ENCODE data around the gene ZDHHC12.
A peak's percentile ranks its signal among the peaks of the same experiment; 100 is the strongest.

The ZDHHC12 gene

DNA sequence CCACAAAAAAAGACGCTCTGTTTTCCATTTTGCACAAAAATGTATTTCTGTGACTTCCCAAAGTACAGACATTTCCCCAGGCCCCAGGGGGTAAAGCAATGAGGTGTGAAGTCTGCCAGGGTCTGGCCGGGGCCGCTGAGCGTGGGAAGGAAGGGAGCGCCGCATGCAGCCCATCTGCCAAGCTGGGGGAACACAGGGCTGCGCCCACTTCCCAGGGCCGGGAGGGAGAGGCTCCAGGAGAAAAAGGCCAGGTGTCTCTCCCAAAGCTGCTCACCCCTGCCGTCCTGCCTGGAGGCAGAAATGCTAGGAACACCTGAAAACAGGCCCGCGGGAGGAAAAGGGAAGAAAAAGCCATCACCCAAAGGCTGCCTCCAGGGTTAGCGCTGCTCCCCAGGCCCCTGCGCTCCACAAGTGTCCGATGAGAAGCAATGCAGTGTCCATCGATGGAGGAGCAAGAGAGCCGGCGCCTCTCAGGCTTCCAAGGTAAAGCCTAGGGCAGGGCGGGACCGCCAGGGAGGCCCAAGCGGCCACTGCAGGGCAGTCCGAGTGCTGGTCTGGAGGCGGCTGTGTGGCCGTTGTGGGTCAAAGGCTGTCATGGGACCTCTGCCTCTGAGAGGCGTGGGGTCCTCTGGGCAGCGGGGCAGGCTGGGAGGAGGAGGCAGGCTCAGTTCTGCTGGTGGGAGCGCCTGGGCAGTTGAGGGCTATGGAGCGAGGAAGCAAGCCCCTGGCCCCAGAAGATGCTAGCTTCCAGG, 6.0 kb upstream of the ZDHHC12 start:
- no peak for DNase-seq

- DNase-seq = no peak
Observed at GRCh38 chr9:128729302-128729701, 5.4 kb upstream of the ZDHHC12 start.

DNA sequence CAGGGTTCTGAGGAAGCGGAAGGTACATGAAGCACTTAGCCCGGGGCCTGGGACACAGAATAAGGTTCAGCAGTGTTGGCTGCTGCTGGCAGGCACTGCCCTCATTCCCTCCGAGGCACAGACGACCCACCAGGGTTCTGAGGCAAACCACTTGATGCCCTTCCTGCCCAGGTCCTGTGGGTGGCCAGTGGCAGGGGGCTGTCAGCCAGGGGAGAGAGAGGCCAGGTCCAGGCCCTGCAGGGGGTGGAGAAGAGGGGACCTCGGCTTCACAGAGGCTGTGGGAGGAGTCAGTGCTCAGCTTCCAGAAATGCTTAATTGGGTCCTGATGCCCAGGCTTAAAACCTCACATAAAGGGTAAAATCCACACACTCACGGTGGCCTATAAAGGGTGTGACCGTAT, 4.4 kb upstream of the ZDHHC12 start:
- no peak for DNase-seq

- DNase-seq = peak in 1 of 6 experiments; percentile 48
Observed at GRCh38 chr9:128727640-128728248, 3.8 kb upstream of the ZDHHC12 start.

- peak in 3 of 6 experiments; percentile 17 to 46 (median 24) for DNase-seq
Observed at GRCh38 chr9:128724744-128725211, 851 bp upstream of the ZDHHC12 start.

DNA sequence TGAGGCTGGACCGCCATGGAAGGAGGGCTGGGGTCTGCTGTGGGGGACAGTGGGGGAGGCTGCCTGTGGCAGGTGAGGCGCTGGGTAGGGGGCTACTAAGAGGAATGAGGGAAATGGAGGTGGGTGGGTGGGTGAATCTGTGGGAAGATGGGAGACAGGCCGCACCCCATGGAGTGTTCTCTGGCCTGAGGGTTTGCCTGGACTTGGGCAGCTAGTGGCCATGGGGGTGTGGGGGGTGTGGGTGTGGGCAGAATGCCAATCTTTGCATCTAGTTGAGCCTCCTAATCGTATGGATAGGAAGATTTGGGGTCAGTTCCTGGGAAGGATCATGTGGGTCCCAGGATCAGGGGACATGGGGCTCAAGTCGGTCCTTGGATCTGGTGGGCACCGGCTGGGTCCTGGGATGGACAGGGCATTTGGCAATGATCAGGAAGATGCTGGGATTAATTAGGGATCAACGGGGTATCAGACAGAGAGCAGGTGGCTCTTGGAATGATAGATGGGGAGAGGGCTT, 518 bp downstream of the ZDHHC12 start:
- peak in 1 of 6 experiments; percentile 24 for DNase-seq

- DNase-seq = no peak
Observed at GRCh38 chr9:128722380-128723351, 1.3 kb downstream of the ZDHHC12 start.

DNA sequence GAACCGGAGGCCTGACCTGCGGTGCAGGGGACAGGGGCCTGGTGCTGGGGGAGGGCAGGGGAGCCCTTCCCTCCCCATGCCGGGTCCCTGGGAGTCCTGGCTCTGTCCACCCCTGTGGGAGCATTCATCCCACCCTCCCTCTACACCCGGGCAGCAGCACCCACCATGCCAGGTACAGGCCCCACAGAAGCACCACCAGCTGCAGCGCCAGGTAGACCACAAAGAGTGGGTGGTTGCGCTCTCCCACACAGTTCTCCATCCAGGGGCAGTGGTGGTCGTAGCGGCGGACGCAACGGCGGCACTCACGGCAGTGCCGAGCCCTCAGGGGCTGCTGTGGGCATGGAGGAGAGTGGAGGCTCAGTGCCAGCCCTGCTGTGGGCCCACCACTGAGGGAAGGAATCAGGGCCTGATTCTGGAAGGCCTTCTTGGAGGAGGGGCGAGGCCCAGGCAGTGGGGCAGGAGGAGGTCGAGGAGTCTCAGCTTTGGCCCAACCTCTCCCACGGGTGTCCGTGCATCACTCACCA, 2.4 kb downstream of the ZDHHC12 start:
- DNase-seq = no peak

DNA sequence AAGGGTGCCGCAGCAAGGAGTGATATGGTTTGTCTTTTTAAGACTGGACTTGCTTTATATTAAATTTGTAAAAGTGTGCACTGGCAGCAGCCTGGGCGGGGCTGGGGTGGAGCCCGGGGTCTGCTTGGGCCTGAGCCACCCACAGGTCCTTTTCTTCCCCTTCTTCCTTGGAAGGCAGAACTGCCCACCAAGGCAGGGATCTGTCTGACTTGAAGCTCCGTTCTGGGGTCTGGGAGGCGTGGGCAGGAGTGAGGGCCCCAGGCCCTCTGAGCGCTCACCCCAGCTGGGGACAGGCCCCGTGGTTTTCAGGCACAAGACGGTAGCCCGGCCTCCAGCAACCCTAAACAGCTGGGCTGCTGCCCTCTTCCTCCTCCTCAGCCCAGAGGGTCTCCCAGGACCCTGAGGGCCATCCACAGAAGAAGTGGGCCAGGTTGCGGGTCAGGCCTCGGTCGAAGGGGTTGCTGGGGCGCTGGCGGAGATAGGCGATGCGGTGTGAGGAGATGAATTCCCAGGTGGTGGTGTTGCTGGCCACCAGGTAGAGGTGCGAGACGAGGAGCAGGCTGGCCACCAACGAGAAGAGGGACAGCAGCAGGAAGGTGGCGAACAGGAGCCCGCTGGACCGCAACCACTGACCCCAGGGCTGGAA, 3.0 kb downstream of the ZDHHC12 start:
- DNase-seq = no peak

DNA sequence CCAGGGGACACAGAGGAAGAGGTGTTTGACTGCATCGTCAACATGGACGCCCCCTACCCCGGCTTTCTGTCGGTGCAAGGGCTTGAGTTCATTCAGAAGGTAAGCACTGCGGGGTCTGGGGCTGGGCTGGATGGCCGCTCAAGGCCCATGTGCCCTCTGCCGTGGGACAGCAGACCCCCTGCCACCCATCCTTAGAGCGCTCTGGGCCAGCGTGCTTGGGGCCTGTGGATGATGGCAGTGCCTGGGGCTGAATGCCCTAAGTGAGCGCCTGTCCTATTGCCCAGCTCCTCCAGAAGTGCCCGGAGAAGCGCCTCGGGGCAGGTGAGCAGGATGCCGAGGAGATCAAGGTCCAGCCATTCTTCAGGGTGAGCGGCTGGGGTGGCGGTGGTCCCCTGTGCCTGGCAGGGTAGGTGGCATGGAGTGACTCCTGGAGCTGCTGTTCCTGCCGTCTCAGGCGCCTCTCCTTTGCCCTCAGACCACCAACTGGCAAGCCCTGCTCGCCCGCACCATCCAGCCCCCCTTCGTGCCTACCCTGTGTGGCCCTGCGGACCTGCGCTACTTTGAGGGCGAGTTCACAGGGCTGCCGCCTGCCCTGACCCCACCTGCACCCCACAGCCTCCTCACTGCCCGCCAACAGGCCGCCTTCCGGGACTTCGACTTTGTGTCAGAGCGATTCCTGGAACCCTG, 3.9 kb downstream of the ZDHHC12 start:
- no peak for DNase-seq

DNA sequence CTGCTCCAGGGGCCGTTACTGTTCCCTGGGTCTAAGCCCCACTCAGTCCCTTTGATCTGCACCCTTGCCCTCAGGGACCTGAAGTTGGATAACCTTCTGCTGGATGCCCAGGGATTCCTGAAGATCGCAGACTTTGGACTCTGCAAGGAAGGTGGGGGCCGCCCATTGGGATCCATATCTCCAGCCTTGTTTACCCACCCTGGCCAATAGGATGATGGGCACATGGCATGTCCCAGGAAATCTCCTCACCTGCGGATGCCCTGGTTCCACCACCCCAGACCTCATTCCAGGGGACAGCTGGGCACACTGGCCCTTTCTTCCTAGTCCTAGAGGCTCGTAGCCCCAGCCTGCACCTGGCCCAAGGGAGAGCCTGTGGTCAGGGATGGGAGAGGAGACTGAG, 5.5 kb downstream of the ZDHHC12 start:
- no peak for DNase-seq

- DNase-seq = no peak
Observed at GRCh38 chr9:128718047-128718446, 5.9 kb downstream of the ZDHHC12 start.

GRCh38 chr9:128716581-128717254, 7.2 kb downstream of the ZDHHC12 start:
- no peak for DNase-seq

GRCh38 chr9:128715436-128715750, 8.5 kb downstream of the ZDHHC12 start:
- no peak for DNase-seq

DNA sequence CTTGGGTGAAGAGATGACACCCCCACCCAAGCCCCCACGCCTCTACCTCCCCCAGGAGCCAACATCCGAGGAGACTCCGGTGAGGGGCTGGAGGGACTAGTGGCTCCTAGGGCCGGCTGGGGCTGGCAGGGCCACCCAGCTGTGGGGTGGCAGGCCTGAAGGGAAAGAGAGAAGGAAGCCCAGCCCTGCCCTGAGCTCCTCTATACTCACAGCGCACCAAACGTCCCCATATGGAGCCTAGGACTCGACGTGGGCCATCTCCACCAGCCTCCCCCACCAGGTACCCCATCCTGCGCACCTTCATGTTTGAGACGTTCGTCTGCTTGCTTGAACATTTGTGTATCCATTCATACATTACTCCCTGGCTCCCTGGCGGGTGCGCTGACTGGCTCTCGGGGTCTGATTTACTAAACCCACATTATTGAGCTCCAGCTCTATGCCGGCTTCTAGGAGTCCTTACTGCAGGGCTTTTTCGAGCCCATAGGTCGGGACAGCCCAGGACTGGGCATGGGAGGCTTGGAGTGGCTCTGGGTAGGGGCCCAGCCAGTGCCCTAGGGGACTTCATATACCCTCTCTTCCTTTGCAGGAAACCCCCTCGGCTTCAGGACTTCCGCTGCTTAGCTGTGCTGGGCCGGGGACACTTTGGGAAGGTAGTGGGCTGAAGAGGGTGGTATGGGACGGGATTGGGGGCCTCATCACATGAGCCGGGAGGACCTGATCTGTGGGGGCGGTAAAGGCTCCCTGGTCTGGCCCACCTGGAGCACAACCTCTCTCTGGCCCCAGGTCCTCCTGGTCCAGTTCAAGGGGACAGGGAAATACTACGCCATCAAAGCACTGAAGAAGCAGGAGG, 9.1 kb downstream of the ZDHHC12 start:
- no peak for DNase-seq

DNA sequence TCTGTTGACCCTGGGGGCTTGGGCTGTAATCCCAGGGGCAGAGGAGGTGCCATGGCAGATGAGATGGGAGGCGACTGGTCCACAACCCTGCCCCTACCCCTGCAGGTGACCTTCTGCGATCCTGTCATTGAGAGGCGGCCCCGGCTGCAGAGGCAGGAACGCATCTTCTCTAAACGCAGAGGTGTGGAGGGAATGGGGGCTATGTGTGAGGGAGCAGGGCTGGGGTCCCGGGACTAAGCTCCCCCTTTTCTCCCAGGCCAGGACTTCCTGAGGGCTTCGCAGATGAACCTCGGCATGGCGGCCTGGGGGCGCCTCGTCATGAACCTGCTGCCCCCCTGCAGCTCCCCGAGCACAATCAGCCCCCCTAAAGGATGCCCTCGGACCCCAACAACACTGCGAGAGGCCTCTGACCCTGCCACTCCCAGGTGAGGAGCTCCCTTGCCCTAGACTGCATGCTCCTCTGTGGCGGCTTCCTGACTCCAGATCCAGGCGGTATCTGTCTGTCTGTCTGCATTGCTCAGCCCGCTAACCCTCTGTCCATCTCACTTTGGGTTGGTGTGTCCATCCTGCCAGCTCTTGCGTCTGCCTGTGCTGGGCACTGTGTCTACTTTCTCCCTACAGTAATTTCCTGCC, 9.9 kb downstream of the ZDHHC12 start:
- DNase-seq = no peak

- no peak for DNase-seq
Observed at GRCh38 chr9:128713411-128713780, 10.5 kb downstream of the ZDHHC12 start.

- DNase-seq = no peak
Observed at GRCh38 chr9:128712451-128713410, 11.2 kb downstream of the ZDHHC12 start.

GRCh38 chr9:128707446-128707845, 16.5 kb downstream of the ZDHHC12 start:
- DNase-seq = no peak
